Activated naive CD4-positive, alpha-beta T cell treated with Interleukin-2 at 50 U/mL for 16 hours (primary cell): Measurements from ENCODE around the gene KLHL24.
"Not testable (repeated sequence)": the region's sequence is repeated elsewhere in the genome, so short reads cannot be mapped to it uniquely, and the experiment has no call there.

ENCODE experiments used
- DNase-seq: peaks from one replicate; pipeline ENCODE4 v3.0.0-alpha.2; 2020

The KLHL24 gene, protein sequence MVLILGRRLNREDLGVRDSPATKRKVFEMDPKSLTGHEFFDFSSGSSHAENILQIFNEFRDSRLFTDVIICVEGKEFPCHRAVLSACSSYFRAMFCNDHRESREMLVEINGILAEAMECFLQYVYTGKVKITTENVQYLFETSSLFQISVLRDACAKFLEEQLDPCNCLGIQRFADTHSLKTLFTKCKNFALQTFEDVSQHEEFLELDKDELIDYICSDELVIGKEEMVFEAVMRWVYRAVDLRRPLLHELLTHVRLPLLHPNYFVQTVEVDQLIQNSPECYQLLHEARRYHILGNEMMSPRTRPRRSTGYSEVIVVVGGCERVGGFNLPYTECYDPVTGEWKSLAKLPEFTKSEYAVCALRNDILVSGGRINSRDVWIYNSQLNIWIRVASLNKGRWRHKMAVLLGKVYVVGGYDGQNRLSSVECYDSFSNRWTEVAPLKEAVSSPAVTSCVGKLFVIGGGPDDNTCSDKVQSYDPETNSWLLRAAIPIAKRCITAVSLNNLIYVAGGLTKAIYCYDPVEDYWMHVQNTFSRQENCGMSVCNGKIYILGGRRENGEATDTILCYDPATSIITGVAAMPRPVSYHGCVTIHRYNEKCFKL

GRCh38 chr3:183635431-183636220 is at the start of gene KLHL24:
Gene KLHL24, plus strand, starts transcription at chr3:183635623. Its CDS starts 14,734 bp downstream, at chr3:183650357.
- peak; percentile 91 for DNase-seq

GRCh38 chr3:183586477-183586876 is 48.9 kb upstream of the KLHL24 start:
- DNase-seq: peak; percentile 7

- DNase-seq: no peak
Measured at GRCh38 chr3:183587336-183587735, 48.1 kb upstream of the KLHL24 start.

DNA sequence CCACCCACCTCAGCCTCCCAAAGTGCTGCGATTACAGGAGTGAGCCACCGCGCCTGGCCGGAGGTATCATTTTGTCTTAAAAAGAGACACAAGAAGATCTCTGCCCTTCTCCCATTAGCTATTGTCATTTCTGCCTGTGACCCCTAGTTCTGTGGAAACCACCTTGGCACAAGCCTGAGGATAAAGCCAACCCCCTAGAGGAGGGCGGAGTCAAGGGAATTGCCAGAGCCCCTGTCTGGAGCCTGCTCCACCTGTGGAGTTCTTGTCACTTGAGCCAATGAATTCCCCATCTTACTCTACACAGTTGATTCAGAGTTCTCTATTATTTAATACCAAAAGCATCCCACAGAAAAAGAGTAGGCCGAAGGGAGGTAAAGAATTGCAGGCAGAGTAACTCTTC is 45.0 kb upstream of the KLHL24 start:
- DNase-seq: no peak

DNA sequence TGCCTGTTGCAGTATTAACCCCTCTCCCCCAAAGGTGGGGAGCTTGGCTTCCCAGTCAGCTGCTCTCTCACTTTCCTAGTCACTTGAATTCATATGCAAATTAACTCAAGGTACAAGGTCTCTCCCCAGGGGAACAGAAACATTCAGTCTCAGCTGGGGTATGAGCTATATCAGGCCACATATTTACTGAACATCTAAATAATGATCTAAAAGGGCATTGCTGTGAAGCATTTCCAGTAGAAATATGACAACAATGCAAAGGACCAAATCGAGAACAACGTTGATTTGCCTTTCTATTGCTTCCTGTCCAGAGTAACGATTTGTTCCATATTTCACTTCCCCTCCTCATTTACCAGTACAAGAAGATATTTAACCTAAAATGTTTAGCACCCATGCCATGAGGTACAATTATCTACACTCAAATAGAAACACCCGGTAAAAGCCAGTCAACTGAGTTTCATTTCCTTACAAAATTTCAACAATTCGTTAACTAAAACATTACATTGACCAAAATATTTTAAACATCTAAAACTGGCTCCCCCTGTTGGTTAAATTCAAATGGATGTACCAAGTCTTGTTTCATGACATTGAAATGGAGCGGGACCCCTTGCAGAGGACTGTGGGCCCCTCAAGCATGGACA is 43.4 kb upstream of the KLHL24 start:
- DNase-seq: no peak

GRCh38 chr3:183592821-183593220 is 42.6 kb upstream of the KLHL24 start:
- no peak for DNase-seq

GRCh38 chr3:183594636-183595035 is 40.8 kb upstream of the KLHL24 start:
- DNase-seq: no peak

GRCh38 chr3:183597959-183598358 is 37.5 kb upstream of the KLHL24 start:
- no peak for DNase-seq

GRCh38 chr3:183611326-183611725 is 24.1 kb upstream of the KLHL24 start:
- DNase-seq: not testable (repeated sequence)

DNA sequence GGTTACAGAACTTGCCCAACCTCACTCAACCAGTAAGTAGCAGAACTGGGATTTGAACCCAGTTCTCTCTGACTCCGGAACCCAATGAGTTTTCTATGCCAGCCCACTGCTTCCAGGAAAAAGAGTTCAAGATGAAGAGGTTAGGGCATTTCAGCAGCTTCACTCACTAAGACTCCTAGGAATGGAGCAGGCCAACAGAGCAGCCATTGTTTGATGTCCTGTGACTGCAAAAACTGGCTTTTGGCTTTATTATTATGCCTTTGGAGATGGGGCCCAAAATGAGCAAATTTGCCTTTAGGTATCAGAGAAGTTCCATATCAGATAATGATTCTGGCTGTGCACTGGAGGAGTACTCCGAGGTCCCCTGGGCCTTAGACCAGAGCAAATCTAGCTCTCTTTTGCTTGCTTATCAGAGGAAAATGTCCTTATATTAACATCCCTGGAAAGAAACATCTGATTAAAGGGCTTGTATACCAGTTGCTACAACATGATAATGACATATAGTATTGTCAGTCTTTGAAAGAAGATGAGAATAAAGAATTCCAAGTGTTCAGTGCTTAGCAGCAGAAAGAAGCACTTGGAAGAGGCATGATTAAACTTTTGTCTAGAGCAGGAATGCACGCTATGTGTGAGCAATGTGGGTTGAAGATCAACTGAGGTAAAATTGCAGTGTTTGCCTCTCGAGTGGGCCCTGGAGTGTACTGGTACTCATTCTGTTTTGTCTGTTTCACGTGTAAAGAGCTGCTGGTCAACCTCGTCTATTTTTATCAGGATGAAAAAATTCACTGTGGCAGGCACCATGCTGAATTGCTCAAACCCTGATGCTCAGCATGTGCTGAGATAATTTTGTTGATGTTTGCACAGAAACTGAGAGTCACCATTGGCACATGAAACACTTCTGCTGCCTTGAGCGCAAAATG is 21.8 kb upstream of the KLHL24 start:
- no peak for DNase-seq

DNA sequence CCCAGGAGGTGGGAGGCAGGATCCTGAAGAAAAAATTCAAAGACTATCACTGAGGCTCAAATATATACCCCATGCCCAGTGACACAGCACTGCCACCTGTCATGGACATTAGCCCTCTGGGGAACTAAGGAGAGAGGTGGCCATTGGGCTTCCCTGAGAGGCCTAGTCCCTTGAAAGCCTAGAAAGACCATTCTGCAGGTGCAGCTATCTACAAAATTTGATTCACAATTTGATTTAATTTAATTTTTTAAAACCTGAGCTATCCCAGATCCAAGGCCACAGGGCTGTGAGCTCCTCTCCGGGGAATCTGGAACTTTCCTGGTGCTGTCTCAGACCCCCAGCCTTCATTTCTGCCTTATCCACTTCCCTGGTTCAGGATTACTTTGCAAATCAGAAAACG is 16.9 kb upstream of the KLHL24 start:
- no peak for DNase-seq

GRCh38 chr3:183619010-183619409 is 16.4 kb upstream of the KLHL24 start:
- no peak for DNase-seq

DNA sequence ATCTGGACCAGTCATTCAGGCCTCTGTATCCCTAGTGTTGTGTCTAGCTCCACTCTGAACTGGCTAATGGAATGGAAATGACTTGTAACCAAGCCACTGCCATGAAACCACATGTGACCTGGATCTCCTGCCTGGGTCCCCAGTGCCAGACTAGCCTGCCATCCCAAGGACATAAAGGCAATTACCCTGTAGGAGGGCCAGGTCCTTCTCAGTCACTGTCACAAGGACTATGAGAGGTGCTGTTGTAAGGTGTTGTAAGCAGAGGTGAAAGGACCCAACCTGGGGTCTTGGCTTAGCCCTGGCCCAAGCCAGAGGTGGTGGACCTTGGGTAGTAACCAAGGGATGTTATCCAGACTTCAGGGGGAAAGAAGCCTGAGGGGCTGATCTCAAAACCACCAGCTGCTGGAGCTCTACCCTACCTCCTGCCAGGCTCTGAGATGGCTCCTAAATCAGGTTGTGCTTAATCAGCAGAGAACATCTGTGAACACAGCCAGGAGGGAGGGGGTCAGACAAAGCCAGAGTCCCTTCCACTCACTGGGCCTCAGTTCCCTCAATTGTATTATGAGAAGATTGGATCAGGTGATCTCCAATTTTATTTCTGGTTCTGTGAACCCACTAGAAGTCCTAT is 15.7 kb upstream of the KLHL24 start:
- no peak for DNase-seq

DNA sequence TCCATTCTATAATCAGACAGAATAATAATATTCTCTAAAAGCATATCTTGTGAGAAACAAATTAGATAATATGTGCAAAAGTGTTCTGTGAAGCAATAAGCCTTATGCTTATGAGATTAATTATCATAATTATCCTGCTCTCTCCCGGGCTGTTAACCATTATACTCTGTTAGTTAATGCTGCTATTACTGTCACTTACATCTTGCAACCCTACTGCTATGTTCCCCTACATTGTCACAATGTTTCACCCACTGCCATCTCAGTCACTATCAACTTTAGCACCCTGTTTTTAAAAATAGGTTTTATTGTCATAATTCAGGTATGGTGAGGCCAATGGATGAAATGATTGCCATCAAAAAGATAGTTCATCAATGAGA is 15.2 kb upstream of the KLHL24 start:
- DNase-seq: no peak

GRCh38 chr3:183622473-183622872 is 12.9 kb upstream of the KLHL24 start:
- DNase-seq: not testable (repeated sequence)

- no peak for DNase-seq
Measured at GRCh38 chr3:183626877-183627594, 8.4 kb upstream of the KLHL24 start.

DNA sequence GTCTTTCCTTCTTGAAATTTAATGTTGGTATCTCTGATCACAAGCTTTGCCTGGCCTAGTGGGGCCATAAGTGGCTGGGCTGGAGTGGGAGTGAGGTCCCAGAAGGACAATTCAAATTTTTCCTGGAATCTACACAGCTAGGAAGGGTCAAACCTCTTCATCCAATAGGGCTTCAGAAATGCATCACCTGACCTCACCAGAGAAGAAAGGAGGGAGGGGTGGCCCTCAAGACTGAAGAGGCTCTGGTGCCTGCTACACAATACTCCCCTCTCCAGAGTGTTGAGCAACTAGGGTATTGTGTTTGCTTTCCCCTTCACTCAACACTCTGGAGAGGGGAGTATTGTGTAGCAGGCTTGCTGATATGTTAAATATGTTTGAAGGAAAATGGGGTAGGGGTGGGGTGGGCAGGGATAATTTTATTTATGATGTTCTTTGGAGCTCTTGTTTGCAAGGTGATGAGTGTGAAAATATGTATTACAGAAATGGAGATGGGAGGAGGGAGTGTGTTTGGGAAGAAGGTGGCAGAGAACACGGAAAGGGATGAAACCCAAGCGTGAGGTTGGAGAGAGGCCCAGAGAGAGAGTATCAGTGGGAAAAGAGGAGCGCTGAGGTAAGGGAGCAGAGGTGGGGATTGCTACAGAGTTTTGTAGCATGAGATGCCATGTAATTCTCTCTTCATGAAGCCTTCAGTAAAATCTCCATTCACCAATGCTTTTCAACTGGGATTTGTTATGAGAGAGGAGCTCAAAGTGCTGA is 5.7 kb upstream of the KLHL24 start:
- DNase-seq: no peak

DNA sequence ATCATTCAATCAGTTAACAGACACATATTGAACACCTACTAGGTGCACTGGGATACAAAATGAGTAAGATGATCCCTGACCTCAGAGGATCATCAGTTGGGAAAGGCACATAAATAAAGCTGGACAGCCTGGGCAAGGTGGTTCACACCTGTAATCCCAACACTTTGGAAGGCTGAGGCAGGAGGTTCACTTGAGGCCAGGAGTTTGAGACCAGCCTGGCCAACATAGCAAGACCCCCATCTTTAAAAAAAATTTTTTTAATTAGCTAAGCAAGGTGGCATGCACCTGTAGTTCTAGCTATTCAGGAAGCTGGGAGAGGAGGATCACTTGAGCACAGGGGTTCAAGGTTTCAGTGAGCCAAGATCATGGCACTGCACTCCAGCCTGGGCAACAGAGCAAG is 3.7 kb upstream of the KLHL24 start:
- no peak for DNase-seq

DNA sequence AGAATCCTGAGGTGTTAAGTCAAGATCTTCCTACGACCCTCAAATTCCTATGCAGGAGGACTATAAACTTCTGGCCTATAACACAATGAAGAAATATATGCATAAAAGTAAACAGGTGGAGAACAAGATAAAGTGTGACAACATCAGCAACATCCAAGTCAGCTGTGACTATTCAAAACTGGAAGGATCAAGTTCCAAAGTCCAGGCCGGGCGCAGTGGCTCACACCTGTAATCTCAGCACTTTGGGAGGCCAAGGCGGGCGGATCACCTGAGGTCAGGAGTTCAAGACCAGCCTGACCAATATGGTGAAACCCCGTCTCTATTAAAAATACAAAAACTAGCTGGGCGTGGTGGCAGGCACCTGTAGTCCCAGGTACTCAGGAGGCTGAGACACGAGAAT is 2.7 kb upstream of the KLHL24 start:
- DNase-seq: not testable (repeated sequence)

DNA sequence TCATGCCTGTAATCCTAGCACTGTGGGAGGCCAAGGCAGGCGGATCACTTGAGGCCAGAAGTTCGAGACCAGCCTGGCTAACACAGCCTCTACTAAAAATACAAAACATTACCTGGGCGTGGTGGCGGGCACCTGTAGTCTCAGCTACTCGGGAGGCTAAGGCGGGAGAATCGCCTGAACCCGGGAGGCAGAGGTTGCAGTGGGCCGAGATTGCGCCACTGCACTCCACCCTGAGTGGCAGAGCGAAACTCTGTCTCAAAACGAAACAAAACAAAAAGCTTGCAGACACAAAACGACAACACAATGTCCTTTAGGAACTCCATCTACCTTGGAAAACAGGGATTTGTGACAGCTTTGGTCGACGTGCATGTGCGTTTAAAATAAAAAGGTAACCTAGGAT is 716 bp upstream of the KLHL24 start:
- no peak for DNase-seq
